ENCODE results near the gene RALA. TPM values are rescaled to one million over a fixed set of nuclear protein-coding genes. Genes with fewer than 3 reads are reported as not detected.

Gene RALA
- total and polyA plus RNA-seq, 3 donors from 2014 or later, result 13.6 to 27.9 (median 15.9) TPM

GRCh38 chr7:39582536-39582935 is 40.8 kb upstream of the RALA start:
- intact Hi-C loops (cut with DNase I; ENCODE audit: low total_unique reads), result loop anchor here (5.0 kb wide), 1 partner anchor 165 kb away; no protein-coding TSS in a partner anchor
- H3K27me3 ChIP-seq, result no peaks in the 10 kb centered on the region
- WGBS, 2 donors, result 78 to 95% methylated on average over 2 of the region's 2 CpGs

GRCh38 chr7:39583539-39583938 is 39.8 kb upstream of the RALA start:
- no peaks in the 10 kb centered on the region for H3K9me3 ChIP-seq
- DNase-seq, result no peak
- no peaks in the 10 kb centered on the region for H3K4me1 ChIP-seq
- H3K27ac ChIP-seq, result no peak overlapping the region
- H3K4me3 ChIP-seq, result no peak overlapping the region
- no peak for TF ChIP-seq CTCF (IDR thresholded peaks at IDR 0.05)
- TF ChIP-seq POLR2A (IDR thresholded peaks at IDR 0.05), result no peak
- no peaks in the 10 kb centered on the region for H3K36me3 ChIP-seq (ENCODE audit: low read depth, missing control alignments)
- 82 to 90% methylated on average over 2 of the region's 2 CpGs for WGBS, 2 donors
- H3K27me3 ChIP-seq, result no peaks in the 10 kb centered on the region
- intact Hi-C loops (cut with DNase I; ENCODE audit: low total_unique reads), result loop anchor here (5.0 kb wide), 1 partner anchor 164 kb away; no protein-coding TSS in a partner anchor

More at GRCh38 chr7:39582536-39582935, 40.8 kb upstream of the RALA start:
- H3K4me1 ChIP-seq, result no peaks in the 10 kb centered on the region
- TF ChIP-seq POLR2A (IDR thresholded peaks at IDR 0.05), result no peak
- no peak for TF ChIP-seq CTCF (IDR thresholded peaks at IDR 0.05)
- no peaks in the 10 kb centered on the region for H3K9me3 ChIP-seq
- no peak overlapping the region for H3K27ac ChIP-seq
- no peak for DNase-seq
- no peaks in the 10 kb centered on the region for H3K36me3 ChIP-seq (ENCODE audit: low read depth, missing control alignments)
- no peak overlapping the region for H3K4me3 ChIP-seq

GRCh38 chr7:39587393-39587792 is 36.0 kb upstream of the RALA start:
- TF ChIP-seq POLR2A (IDR thresholded peaks at IDR 0.05), result no peak
- TF ChIP-seq CTCF (IDR thresholded peaks at IDR 0.05), result no peak
- Histone ChIP-seq H3K9me3 (no peaks in the 10 kb centered on the region), H3K4me3 (no peak overlapping the region), H3K4me1 (no peaks in the 10 kb centered on the region), H3K36me3 (ENCODE audit: low read depth, missing control alignments) (no peaks in the 10 kb centered on the region), H3K27ac (no peak overlapping the region), H3K27me3 (no peaks in the 10 kb centered on the region)
- no peak for DNase-seq
- intact Hi-C loops (cut with DNase I; ENCODE audit: low total_unique reads), result no loop called here

- Histone ChIP-seq H3K36me3 (ENCODE audit: low read depth, missing control alignments) (no peaks in the 10 kb centered on the region), H3K4me1 (no peaks in the 10 kb centered on the region), H3K4me3 (no peak overlapping the region), H3K27ac (no peak overlapping the region), H3K9me3 (no peaks in the 10 kb centered on the region), H3K27me3 (no peaks in the 10 kb centered on the region)
- no peak for DNase-seq
- TF ChIP-seq CTCF (IDR thresholded peaks at IDR 0.05), result no peak
- TF ChIP-seq POLR2A (IDR thresholded peaks at IDR 0.05), result no peak
- intact Hi-C loops (cut with DNase I; ENCODE audit: low total_unique reads), result no loop called here
- 51 to 54% methylated on average over 5 of the region's 5 CpGs for WGBS, 2 donors
Measured at GRCh38 chr7:39588416-39588815, 35.0 kb upstream of the RALA start.

- Histone ChIP-seq H3K9me3 (no peaks in the 10 kb centered on the region), H3K4me1 (no peaks in the 10 kb centered on the region), H3K4me3 (no peak overlapping the region), H3K27me3 (no peaks in the 10 kb centered on the region), H3K36me3 (ENCODE audit: low read depth, missing control alignments) (no peaks in the 10 kb centered on the region), H3K27ac (no peak overlapping the region)
- intact Hi-C loops (cut with DNase I; ENCODE audit: low total_unique reads), result no loop called here
- DNase-seq, result no peak
- 65 to 77% methylated on average over 7 of the region's 7 CpGs for WGBS, 2 donors
- TF ChIP-seq POLR2A (IDR thresholded peaks at IDR 0.05), result no peak
- no peak for TF ChIP-seq CTCF (IDR thresholded peaks at IDR 0.05)
Measured at GRCh38 chr7:39589323-39590111, 33.9 kb upstream of the RALA start.

All from testis (tissue), 3 donors.